ENCODE measurements around the gene GSC2. TPM values are rescaled to one million over a fixed set of nuclear protein-coding genes. Genes with fewer than 3 reads are reported as not detected.
A peak's percentile ranks its signal among the peaks of the same experiment; 100 is the strongest.

Gene GSC2
- total and polyA plus RNA-seq, 9 of the 15 experiments (the other 6 are each of a cell fraction or from before 2014, with no cell fraction given) = not detected

DNA sequence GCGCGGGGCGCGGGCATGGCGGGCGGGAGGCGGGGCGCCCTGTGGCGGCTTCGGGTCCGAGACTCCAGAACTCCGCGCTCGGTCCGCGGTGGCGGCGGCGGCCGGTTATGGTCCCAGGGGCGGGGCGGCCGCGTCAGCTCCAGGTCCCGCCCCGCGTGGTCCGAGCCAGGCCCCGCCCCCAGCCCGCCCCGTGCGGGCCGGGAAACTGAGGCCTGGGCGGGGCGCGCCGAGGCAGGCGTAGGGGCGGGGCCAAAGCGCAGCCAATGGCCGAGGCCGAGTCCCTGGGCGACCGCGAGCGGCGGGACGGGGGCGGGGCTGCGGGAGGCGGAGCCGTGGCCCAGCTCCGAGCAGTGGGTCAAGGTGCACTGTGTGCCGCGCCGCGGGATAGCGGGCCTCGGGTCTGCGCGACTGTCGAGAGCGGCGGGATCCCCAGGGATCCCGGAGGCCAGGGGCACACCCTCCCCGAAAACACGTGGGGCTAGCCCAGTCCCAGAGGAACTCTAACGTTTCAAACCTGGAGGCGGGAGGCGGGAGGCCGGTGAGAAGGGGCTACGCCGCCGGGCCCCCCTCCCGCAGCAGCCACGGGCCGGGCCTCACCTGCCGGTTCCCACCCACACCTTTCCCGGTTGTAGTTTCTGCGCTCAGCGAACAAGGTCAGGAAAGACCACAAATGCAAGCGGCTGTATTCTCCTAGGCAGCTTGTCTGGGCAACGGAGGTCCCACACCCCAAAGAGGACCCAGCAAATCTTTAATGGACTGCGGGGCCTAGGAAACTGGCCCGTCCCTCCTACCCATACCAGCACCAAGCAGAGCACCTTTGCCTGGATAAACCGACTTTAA lies 28.8 kb upstream of the GSC2 start, which contains the start of gene SLC25A1 (continued):
- TF ChIP-seq, protein P1, sequence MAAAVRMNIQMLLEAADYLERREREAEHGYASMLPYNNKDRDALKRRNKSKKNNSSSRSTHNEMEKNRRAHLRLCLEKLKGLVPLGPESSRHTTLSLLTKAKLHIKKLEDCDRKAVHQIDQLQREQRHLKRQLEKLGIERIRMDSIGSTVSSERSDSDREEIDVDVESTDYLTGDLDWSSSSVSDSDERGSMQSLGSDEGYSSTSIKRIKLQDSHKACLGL (CRISPR knock-in tag; IDR thresholded peaks at IDR 0.05; ENCODE audit: borderline replicate concordance, poor library complexity, severe bottlenecking) = peak; percentile 85
- TF ChIP-seq JUNB (CRISPR knock-in tag; conservative IDR thresholded peaks at IDR 0.05) (no peak), SIRT6 (IDR thresholded peaks at IDR 0.05; ENCODE audit: low read depth, low read length) (no peak), PURB (CRISPR knock-in tag; IDR thresholded peaks at IDR 0.05; ENCODE audit: low read depth) (no peak), HEY1 (CRISPR knock-in tag; IDR thresholded peaks at IDR 0.05; ENCODE audit: borderline replicate concordance) (no peak), NCOA1 (IDR thresholded peaks at IDR 0.05; ENCODE audit: low read depth) (no peak), RAD51 (IDR thresholded peaks at IDR 0.05; ENCODE audit: borderline replicate concordance, low read depth) (no peak), ZC3H8 (IDR thresholded peaks at IDR 0.05) (no peak), ZNF23 (CRISPR knock-in tag; IDR thresholded peaks at IDR 0.05) (no peak), ZKSCAN1 (IDR thresholded peaks at IDR 0.05; ENCODE audit: low read depth, low read length) (0 out of 2 replicates have a peak, but pooled peaks have one; percentile 12), POLR2H (tag; IDR thresholded peaks at IDR 0.05; ENCODE audit: low read depth) (no peak)
- TF ChIP-seq, protein P2, sequence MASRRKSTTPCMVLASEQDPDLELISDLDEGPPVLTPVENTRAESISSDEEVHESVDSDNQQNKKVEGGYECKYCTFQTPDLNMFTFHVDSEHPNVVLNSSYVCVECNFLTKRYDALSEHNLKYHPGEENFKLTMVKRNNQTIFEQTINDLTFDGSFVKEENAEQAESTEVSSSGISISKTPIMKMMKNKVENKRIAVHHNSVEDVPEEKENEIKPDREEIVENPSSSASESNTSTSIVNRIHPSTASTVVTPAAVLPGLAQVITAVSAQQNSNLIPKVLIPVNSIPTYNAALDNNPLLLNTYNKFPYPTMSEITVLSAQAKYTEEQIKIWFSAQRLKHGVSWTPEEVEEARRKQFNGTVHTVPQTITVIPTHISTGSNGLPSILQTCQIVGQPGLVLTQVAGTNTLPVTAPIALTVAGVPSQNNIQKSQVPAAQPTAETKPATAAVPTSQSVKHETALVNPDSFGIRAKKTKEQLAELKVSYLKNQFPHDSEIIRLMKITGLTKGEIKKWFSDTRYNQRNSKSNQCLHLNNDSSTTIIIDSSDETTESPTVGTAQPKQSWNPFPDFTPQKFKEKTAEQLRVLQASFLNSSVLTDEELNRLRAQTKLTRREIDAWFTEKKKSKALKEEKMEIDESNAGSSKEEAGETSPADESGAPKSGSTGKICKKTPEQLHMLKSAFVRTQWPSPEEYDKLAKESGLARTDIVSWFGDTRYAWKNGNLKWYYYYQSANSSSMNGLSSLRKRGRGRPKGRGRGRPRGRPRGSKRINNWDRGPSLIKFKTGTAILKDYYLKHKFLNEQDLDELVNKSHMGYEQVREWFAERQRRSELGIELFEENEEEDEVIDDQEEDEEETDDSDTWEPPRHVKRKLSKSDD (conservative IDR thresholded peaks at IDR 0.05; ENCODE audit: low read length) = peak; percentile 12; the same call in 1 of the 2 replicates
- TF ChIP-seq, protein P3, sequence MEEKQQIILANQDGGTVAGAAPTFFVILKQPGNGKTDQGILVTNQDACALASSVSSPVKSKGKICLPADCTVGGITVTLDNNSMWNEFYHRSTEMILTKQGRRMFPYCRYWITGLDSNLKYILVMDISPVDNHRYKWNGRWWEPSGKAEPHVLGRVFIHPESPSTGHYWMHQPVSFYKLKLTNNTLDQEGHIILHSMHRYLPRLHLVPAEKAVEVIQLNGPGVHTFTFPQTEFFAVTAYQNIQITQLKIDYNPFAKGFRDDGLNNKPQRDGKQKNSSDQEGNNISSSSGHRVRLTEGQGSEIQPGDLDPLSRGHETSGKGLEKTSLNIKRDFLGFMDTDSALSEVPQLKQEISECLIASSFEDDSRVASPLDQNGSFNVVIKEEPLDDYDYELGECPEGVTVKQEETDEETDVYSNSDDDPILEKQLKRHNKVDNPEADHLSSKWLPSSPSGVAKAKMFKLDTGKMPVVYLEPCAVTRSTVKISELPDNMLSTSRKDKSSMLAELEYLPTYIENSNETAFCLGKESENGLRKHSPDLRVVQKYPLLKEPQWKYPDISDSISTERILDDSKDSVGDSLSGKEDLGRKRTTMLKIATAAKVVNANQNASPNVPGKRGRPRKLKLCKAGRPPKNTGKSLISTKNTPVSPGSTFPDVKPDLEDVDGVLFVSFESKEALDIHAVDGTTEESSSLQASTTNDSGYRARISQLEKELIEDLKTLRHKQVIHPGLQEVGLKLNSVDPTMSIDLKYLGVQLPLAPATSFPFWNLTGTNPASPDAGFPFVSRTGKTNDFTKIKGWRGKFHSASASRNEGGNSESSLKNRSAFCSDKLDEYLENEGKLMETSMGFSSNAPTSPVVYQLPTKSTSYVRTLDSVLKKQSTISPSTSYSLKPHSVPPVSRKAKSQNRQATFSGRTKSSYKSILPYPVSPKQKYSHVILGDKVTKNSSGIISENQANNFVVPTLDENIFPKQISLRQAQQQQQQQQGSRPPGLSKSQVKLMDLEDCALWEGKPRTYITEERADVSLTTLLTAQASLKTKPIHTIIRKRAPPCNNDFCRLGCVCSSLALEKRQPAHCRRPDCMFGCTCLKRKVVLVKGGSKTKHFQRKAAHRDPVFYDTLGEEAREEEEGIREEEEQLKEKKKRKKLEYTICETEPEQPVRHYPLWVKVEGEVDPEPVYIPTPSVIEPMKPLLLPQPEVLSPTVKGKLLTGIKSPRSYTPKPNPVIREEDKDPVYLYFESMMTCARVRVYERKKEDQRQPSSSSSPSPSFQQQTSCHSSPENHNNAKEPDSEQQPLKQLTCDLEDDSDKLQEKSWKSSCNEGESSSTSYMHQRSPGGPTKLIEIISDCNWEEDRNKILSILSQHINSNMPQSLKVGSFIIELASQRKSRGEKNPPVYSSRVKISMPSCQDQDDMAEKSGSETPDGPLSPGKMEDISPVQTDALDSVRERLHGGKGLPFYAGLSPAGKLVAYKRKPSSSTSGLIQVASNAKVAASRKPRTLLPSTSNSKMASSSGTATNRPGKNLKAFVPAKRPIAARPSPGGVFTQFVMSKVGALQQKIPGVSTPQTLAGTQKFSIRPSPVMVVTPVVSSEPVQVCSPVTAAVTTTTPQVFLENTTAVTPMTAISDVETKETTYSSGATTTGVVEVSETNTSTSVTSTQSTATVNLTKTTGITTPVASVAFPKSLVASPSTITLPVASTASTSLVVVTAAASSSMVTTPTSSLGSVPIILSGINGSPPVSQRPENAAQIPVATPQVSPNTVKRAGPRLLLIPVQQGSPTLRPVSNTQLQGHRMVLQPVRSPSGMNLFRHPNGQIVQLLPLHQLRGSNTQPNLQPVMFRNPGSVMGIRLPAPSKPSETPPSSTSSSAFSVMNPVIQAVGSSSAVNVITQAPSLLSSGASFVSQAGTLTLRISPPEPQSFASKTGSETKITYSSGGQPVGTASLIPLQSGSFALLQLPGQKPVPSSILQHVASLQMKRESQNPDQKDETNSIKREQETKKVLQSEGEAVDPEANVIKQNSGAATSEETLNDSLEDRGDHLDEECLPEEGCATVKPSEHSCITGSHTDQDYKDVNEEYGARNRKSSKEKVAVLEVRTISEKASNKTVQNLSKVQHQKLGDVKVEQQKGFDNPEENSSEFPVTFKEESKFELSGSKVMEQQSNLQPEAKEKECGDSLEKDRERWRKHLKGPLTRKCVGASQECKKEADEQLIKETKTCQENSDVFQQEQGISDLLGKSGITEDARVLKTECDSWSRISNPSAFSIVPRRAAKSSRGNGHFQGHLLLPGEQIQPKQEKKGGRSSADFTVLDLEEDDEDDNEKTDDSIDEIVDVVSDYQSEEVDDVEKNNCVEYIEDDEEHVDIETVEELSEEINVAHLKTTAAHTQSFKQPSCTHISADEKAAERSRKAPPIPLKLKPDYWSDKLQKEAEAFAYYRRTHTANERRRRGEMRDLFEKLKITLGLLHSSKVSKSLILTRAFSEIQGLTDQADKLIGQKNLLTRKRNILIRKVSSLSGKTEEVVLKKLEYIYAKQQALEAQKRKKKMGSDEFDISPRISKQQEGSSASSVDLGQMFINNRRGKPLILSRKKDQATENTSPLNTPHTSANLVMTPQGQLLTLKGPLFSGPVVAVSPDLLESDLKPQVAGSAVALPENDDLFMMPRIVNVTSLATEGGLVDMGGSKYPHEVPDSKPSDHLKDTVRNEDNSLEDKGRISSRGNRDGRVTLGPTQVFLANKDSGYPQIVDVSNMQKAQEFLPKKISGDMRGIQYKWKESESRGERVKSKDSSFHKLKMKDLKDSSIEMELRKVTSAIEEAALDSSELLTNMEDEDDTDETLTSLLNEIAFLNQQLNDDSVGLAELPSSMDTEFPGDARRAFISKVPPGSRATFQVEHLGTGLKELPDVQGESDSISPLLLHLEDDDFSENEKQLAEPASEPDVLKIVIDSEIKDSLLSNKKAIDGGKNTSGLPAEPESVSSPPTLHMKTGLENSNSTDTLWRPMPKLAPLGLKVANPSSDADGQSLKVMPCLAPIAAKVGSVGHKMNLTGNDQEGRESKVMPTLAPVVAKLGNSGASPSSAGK (IDR thresholded peaks at IDR 0.05) = no peak

Measured in K562 (cell line).